GM19238 (cell line): ENCODE data around the gene LCA5L.
A peak's percentile ranks its signal among the peaks of the same experiment; 100 is the strongest.
"Not testable (repeated sequence)": the region's sequence is repeated elsewhere in the genome, so short reads cannot be mapped to it uniquely, and the experiment has no call there.

Experiments
- DNase-seq: peaks from one replicate; pipeline ENCODE4 v3.0.0; 2011; ENCODE audit warnings: low spot score; ENCODE audit not compliant: insufficient read length

Gene LCA5L

GRCh38 chr21:39388038-39388810, 57.4 kb downstream of the LCA5L start:
- DNase-seq, result peak; percentile 88

- DNase-seq, result peak; percentile 90
Observed at GRCh38 chr21:39387461-39388037, 58.0 kb downstream of the LCA5L start.

GRCh38 chr21:39386899-39387298, 58.7 kb downstream of the LCA5L start:
- DNase-seq, result no peak

GRCh38 chr21:39386194-39386593, 59.4 kb downstream of the LCA5L start:
- DNase-seq, result no peak

GRCh38 chr21:39385299-39386145, 60.1 kb downstream of the LCA5L start:
- DNase-seq, result peak; percentile 24

GRCh38 chr21:39384674-39385298, 60.8 kb downstream of the LCA5L start:
- DNase-seq, result no peak

- DNase-seq, result not testable (repeated sequence)
Observed at GRCh38 chr21:39382096-39382495, 63.5 kb downstream of the LCA5L start.

- no peak for DNase-seq
Observed at GRCh38 chr21:39381009-39381408, 64.6 kb downstream of the LCA5L start.

GRCh38 chr21:39379986-39380891, 65.3 kb downstream of the LCA5L start:
- DNase-seq, result peak; percentile 89

GRCh38 chr21:39377444-39378050, 68.0 kb downstream of the LCA5L start:
- no peak for DNase-seq

GRCh38 chr21:39375446-39375845, 70.1 kb downstream of the LCA5L start:
- no peak for DNase-seq

GRCh38 chr21:39374046-39374445, 71.5 kb downstream of the LCA5L start:
- no peak for DNase-seq

GRCh38 chr21:39373634-39374033, 71.9 kb downstream of the LCA5L start:
- no peak for DNase-seq

GRCh38 chr21:39369896-39370288, 75.7 kb downstream of the LCA5L start:
- not testable (repeated sequence) for DNase-seq

GRCh38 chr21:39367783-39368182, 77.8 kb downstream of the LCA5L start:
- no peak for DNase-seq

- DNase-seq, result no peak
Observed at GRCh38 chr21:39366563-39366962, 79.0 kb downstream of the LCA5L start.

- no peak for DNase-seq
Observed at GRCh38 chr21:39364949-39365348, 80.6 kb downstream of the LCA5L start.

- DNase-seq, result no peak
Observed at GRCh38 chr21:39363607-39364555, 81.7 kb downstream of the LCA5L start.

- DNase-seq, result no peak
Observed at GRCh38 chr21:39362733-39363132, 82.8 kb downstream of the LCA5L start.
